Type B pancreatic cell (in vitro differentiated cells): ENCODE results near the gene SYNPR. TPM values are rescaled to one million over a fixed set of nuclear protein-coding genes. Genes with fewer than 3 reads are reported as not detected.

Source experiments
- DNase-seq: peaks from one replicate; pipeline ENCODE4 v3.0.0; 2021; ENCODE audit warnings: mixed read lengths; ENCODE audit not compliant: unreplicated experiment; ENCODE audit errors: extremely low spot score
- H3K27ac Mint-ChIP-seq: 2 replicates; pipeline ENCODE4 v1.8.0; 2021; ENCODE audit warnings: mild to moderate bottlenecking, mixed read lengths
- H3K27me3 Mint-ChIP-seq: 2 replicates; pipeline ENCODE4 v1.8.0; 2021; ENCODE audit warnings: mixed read lengths
- H3K36me3 Mint-ChIP-seq: 2 replicates; pipeline ENCODE4 v1.8.0; 2021; ENCODE audit warnings: mixed read lengths
- H3K4me1 Mint-ChIP-seq: one replicate; pipeline ENCODE4 v1.8.0; 2021; ENCODE audit warnings: mixed read lengths; ENCODE audit not compliant: unreplicated experiment
- H3K4me3 Mint-ChIP-seq: 2 replicates; pipeline ENCODE4 v1.8.0; 2021; ENCODE audit warnings: mild to moderate bottlenecking, mixed read lengths
- H3K9me3 Mint-ChIP-seq: 2 replicates; pipeline ENCODE4 v1.8.0; 2021; ENCODE audit warnings: mixed read lengths
- CTCF ChIP-seq: fragments of 200-600 bp; sonication (generic); conservative IDR thresholded peaks from 2 replicates; pipeline ENCODE4 v1.5.0; 2021; ENCODE audit warnings: antibody characterized with exemption, mild to moderate bottlenecking
- total RNA-seq: library from RNA; stranded (reverse); gene quantifications from 2 replicates; pipeline ENCODE4 v1.2.1, GENCODE V29; 2021; ENCODE audit warnings: low replicate concordance

SYNPR gene
- total RNA-seq, 1 donor from 2014 or later, result 2.3 TPM

GRCh38 chr3:63662500-63662899, 384.4 kb downstream of the SYNPR start:
- no peak overlapping the region for H3K4me3 Mint-ChIP-seq
- H3K36me3 Mint-ChIP-seq, result no peaks in the 10 kb centered on the region
- DNase-seq, result no peak
- no peaks in the 10 kb centered on the region for H3K27me3 Mint-ChIP-seq
- H3K9me3 Mint-ChIP-seq, result no peaks in the 10 kb centered on the region
- no peak for TF ChIP-seq CTCF
- H3K27ac Mint-ChIP-seq, result no peak overlapping the region
- no peaks in the 10 kb centered on the region for H3K4me1 Mint-ChIP-seq
